IPS DF 4.7 (cell line): ENCODE data around the gene IDH2.
"Not testable (repeated sequence)": the region's sequence is repeated elsewhere in the genome, so short reads cannot be mapped to it uniquely, and the experiment has no call there.

Experiments
- DNase-seq: peaks from one replicate; pipeline ENCODE4 v3.0.0-alpha.2; 2013; ENCODE audit warnings: low spot score; ENCODE audit errors: extremely low read depth

Gene IDH2

DNA sequence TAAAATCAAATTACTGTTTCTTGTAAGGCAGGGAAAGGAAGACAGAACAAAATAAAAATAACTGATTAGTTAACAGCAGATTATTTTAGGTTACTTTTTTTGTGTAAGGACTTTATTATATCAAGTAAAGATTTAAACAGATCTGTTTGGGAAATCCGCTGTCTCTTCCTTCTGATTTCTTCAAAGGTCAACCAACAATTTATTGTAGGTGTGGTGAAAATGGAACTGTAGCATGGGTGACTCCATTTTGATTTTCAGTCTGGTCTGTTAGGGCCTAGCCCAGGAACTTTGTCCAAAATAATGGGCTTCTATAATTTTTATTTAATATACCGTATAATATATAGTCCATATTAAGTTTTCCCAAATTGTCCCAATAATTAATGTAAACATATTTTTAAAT is 13.5 kb upstream of the IDH2 start:
- DNase-seq = no peak

GRCh38 chr15:90114451-90114901 is 12.2 kb upstream of the IDH2 start:
- DNase-seq = no peak

DNA sequence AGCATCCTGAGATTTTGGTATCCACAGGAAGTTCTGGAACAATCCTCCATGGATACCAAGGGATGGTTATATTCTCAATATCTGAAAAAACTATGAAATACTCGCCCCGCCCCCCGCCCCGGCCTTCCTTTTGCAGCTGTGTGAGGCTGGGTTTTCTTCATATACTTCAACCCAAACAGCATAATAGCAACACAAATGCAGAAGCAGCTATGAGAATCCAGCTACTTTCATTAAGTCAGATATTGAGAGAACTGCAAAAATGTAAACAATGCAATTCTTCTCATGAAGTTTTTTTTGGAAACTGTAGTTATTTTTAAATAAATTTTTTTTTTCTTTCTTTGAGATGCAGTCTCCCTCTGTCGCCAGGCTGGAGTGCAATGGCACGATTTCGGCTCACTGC is 10.9 kb upstream of the IDH2 start:
- no peak for DNase-seq

- not testable (repeated sequence) for DNase-seq
Measured at GRCh38 chr15:90109163-90109751, 7.0 kb upstream of the IDH2 start.

DNA sequence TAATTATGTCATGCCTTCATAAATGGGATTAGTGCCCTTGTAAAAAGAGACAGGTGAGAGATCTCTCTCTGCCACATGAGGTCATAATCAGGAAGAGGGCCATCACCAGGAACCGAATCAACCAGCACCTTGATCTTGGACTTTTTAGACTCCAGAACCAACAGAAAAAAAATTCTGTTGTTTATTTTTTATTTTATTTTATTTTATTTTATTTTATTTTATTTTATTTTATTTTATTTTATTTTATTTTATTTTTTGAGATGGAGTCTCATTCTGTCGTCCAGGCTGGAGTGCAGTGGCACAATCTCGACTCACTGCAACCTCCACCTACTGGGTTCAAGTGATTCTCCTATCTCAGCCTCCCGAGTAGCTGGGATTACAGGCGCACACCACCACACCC is 5.8 kb upstream of the IDH2 start:
- DNase-seq = not testable (repeated sequence)

GRCh38 chr15:90106522-90107117 is 4.4 kb upstream of the IDH2 start:
- DNase-seq = no peak

DNA sequence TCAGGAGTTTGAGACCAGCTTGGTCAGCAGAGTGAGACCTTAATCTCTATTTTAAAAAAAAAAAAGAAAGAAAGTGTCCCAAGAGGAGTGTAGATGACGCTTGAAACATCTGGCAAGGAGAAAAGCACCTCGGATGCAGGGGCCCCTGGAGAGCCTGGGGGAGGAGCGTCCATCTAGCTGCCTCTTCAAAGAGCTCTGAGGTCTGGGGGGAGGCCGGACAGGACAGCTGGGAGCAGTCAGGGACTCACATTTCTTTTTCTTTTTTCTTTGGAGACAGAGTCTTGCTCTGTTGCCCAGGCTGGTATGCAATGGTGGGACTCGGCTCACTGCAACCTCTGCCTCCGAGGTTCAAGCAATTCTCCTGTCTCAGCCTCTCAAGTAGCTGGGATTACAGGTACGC is 3.3 kb upstream of the IDH2 start:
- DNase-seq = no peak

DNA sequence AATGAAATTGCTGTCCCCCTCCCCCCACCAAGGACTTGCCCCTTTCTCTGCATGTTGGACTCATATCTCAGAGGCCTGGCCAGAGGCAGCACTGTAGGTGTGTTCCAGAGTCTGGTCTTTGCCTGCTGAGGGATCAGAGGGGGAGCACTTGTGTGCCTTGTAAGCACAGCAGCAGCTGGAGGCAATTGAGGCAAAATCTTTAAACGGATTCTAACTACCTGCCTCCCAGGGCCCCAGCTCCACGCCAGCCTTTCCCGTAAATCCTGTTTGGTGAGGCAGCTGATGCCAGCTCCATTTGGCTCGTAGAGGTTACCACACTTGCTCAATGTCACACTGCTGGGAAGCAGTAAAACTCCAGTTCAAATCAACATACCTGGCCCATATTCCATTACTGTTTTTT is 2.3 kb upstream of the IDH2 start:
- no peak for DNase-seq

- no peak for DNase-seq
Measured at GRCh38 chr15:90103701-90104329, 1.5 kb upstream of the IDH2 start.

GRCh38 chr15:90101130-90101968 is 919 bp downstream of the IDH2 start:
- DNase-seq = no peak

DNA sequence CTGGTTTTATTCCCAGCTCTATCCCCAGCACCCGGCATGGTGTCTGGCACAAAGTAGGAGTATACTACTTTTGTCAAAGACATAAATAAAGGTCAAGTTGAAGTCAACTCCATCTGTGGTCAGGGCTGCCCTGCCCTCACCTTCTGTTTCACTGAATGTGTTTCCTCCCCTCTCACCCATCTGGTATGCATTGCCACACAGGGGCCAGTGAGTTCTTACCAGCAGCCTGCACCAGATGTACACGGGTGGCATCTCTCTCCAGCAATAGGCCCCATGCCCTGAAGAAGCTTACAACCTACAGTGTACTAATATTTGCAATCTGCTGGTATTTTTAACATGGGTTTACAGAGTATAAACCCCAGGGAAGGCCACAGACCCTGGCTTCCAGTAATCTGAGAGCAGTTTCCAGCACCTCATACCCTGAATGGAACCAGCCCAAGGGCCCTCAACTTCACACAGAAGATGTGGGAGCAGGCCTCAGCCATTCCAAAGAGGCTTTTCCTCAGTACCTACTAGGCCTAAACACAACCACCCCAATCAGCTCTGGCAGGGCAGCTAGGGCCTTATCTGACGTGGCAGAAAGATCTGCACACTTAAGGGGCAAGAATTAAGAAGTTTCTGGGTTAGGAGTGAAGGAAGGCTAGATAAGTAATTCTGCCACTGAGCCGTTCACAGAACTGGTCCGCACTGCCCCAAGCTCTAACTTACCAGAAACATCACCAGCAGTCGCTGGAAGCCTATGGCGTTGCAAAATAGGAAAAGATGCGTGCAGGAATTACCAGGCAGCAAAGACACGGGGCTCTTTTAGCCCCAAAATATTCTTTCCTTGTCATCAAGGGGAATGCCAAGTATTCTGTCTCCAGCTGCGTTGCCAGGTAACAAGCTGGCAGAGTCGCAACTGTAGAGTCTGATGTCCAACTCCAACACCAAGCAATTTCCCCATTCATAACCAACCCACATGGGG is 2.1 kb downstream of the IDH2 start:
- DNase-seq = no peak

- DNase-seq = no peak
Measured at GRCh38 chr15:90099072-90099867, 3.0 kb downstream of the IDH2 start.

DNA sequence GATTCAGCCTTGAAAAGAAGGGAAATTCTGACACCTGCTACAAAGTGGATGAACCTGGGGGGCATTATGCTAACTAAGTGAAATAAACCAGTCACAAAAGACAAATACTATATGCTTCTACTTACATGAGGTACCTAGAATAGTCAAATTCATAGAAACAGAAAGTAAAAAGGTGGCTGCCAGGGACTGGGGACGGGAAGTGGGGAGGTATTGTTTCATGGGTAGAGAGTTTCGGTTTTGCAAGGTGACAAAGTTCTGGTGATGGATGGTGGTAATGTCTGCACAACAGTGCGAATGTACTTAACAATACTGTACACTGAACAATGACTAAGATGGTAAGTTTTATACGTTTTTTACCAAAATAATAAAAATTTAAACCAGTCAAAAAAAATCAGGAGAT is 4.8 kb downstream of the IDH2 start:
- DNase-seq = no peak

DNA sequence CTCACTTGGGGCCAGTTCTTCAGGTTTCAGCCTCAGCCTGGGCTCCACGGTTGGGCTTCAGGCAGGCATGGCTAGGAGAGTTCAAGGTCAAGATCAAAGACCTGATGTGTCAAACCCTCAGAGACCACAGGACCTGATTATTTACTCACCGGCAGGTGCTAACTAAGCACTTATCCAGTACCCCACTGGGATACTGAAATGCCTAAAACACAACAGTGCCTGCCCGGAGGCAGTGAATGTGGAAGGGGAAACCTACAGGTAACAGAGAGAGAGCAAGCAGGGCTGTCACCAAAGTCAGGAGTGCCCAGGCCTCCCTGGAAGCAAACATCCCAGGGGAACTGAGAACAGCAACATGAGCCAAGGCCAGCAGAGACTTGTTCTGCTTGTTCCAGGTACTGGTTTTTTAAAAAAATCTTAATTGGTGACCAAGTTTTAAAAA is 6.7 kb downstream of the IDH2 start:
- DNase-seq = no peak

DNA sequence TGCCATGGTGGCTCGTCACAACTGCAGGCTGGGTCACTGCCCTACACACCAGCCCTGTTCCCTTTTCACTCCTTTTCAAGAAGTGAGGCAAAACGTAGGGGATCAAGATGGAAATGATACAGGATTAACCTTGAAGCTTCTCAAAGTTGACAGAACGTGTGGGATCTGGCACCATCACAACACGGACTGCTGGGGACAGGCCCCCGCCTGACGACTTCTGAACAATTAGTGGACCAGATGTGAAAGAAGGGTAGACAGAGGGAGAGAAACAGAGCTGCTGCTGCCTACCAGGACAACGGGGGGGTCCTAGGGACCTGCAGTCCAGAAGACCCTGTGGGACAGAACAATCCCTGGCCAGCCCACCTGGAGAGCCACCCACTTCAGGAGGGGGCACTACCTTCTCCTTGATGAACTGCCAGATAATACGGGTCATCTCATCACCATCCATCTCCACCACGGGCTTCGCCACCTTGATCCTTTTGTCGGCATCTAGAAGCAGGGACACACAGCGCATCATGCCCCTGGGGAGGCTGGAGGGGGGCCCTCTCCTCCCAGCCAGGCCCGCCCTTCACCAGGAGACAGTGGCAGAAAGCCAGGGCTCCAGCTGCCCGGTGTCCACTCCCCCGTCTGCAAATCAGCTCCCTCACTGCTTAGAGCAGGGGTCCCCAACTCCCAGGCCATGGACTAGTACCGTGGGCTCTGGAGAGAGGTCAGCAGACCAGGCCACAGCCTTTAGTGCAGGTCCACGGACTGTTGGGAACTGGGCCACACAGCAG is 10.9 kb downstream of the IDH2 start:
- no peak for DNase-seq

DNA sequence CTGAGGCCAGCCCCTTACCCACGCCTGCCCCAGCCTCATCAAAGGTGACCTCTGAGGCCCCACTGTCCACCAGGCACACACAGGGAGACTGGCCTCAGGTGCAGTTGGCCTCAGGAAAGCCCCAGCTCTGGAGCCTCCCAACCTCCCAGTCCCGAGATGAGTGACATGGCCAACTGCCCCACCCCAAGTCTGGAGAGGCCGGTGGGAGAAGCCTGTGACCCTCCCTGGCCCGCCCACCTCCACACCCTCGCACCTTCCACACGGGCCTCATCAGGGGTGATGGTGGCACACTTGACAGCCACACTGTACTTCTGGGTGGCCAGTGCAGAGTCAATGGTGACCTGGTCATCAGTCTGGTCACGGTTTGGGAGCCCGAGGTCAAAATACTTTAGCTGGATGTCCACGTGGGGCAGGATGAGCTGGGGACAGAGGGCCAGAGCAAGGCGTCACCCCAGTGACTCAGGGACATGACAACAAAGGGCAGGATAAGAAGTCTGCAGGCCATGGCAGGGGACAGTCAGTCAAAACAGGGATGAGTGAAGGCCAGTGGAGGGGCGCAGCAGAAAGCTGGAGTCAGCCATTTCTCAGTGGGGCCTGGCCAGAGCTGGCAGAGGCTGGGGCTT is 11.9 kb downstream of the IDH2 start:
- DNase-seq = no peak

DNA sequence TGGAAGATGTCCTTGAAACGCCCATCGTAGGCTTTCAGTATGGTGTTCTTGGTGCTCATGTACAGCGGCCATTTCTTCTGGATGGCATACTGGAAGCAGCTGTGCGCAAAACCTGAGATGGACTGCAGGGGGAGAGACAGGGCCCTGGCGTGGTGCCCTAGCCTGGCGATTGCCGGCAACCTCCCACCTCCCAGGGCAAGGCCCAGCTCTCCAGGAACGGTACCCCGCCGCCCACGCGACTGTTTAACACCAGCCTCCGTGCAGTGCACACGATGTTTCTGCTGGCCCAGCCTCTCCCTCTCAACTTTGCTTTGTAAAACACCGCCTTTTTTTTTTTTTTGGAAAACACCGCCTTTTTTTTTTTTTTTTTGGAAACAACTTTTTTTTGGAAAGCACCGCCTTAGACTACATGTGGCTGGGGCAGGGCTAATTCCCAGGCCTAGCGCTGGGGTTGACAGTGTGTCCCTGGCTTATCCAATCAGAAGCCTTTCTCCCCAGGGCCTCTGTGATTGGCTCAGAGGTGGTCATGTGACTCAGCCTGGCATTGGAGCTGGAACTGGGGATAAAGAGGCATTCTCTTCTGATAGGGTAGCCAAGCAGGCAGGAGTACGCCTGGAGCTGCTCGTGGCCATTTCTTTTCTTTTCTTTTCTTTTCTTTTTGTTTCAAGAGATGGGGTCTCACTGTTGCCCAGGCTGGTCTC is 14.7 kb downstream of the IDH2 start:
- DNase-seq = no peak

DNA sequence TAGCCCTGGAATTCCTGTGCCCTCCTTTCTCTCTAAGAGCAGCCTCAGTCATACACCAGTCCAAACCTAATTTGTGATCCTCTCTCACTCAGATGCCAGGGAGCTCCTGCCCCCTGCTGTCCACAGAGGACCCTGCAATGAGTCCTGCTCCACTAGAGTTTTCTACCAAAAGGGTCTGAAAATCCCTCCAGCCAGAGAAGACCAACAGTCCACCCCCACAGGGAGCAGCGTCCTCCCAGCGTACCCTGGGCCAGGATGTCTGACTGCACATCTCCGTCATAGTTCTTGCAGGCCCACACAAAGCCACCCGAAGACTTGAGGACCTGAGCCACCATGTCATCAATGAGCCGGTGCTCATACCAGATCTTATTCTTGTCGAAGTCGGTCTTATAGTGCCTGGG is 15.4 kb downstream of the IDH2 start:
- no peak for DNase-seq
